ENCODE results near the gene SSBP2.

SSBP2 gene

GRCh38 chr5:81708889-81709288 is 42.0 kb downstream of the SSBP2 start:
- no peak for DNase-seq (ENCODE audit: low spot score)
- in situ Hi-C loops (cut with MboI; ENCODE audit: low pct_unique_long_range_greater_than_20kb, low sequenced_read_pairs, unreplicated experiment), result no loop called here

GRCh38 chr5:81703840-81704239 is 47.1 kb downstream of the SSBP2 start:
- in situ Hi-C loops (cut with MboI; ENCODE audit: low pct_unique_long_range_greater_than_20kb, low sequenced_read_pairs, unreplicated experiment), result no loop called here
- no peak for DNase-seq (ENCODE audit: low spot score)
- no peak for TF ChIP-seq CTCF (IDR thresholded peaks at IDR 0.05; ENCODE audit: extremely low read depth, insufficient read depth, missing control alignments)

More at GRCh38 chr5:81708889-81709288, 42.0 kb downstream of the SSBP2 start:
- TF ChIP-seq CTCF (IDR thresholded peaks at IDR 0.05; ENCODE audit: extremely low read depth, insufficient read depth, missing control alignments), result no peak

- no peak for DNase-seq (ENCODE audit: low spot score)
- TF ChIP-seq CTCF (IDR thresholded peaks at IDR 0.05; ENCODE audit: extremely low read depth, insufficient read depth, missing control alignments), result no peak
- in situ Hi-C loops (cut with MboI; ENCODE audit: low pct_unique_long_range_greater_than_20kb, low sequenced_read_pairs, unreplicated experiment), result no loop called here
Observed at GRCh38 chr5:81700166-81700565, 50.7 kb downstream of the SSBP2 start.

- no peak for TF ChIP-seq CTCF (IDR thresholded peaks at IDR 0.05; ENCODE audit: extremely low read depth, insufficient read depth, missing control alignments)
- no peak for DNase-seq (ENCODE audit: low spot score)
- in situ Hi-C loops (cut with MboI; ENCODE audit: low pct_unique_long_range_greater_than_20kb, low sequenced_read_pairs, unreplicated experiment), result no loop called here
Observed at GRCh38 chr5:81698813-81699212, 52.1 kb downstream of the SSBP2 start.

GRCh38 chr5:81696418-81697397 is 54.2 kb downstream of the SSBP2 start:
- in situ Hi-C loops (cut with MboI; ENCODE audit: low pct_unique_long_range_greater_than_20kb, low sequenced_read_pairs, unreplicated experiment), result no loop called here
- no peak for TF ChIP-seq CTCF (IDR thresholded peaks at IDR 0.05; ENCODE audit: extremely low read depth, insufficient read depth, missing control alignments)
- peak; percentile 3 for DNase-seq (ENCODE audit: low spot score)

GRCh38 chr5:81694726-81695125 is 56.2 kb downstream of the SSBP2 start:
- in situ Hi-C loops (cut with MboI; ENCODE audit: low pct_unique_long_range_greater_than_20kb, low sequenced_read_pairs, unreplicated experiment), result no loop called here
- DNase-seq (ENCODE audit: low spot score), result no peak
- no peak for TF ChIP-seq CTCF (IDR thresholded peaks at IDR 0.05; ENCODE audit: extremely low read depth, insufficient read depth, missing control alignments)
